AG20443 (cell line): ENCODE data around the gene KANK2.

Source experiments
- DNase-seq: peaks from one replicate; pipeline ENCODE4 v3.0.0; 2012; ENCODE audit warnings: low spot score, mixed read lengths

Gene KANK2

GRCh38 chr19:11197291-11198174, at the start of gene KANK2:
KANK2 (minus strand) TSS chr19:11197545; CDS start chr19:11194511, 3,034 bp downstream.
- DNase-seq, result peak; percentile 98

GRCh38 chr19:11246941-11247340, 49.6 kb upstream of the KANK2 start:
- no peak for DNase-seq

- DNase-seq, result no peak
These were observed 47.7 kb upstream of the KANK2 start for GRCh38 chr19:11244846-11245589.

- no peak for DNase-seq
These were observed 46.4 kb upstream of the KANK2 start for GRCh38 chr19:11243798-11244169.

GRCh38 chr19:11242864-11243797, 45.8 kb upstream of the KANK2 start:
- DNase-seq, result peak; percentile 100

GRCh38 chr19:11242025-11242424, 44.7 kb upstream of the KANK2 start:
- no peak for DNase-seq

GRCh38 chr19:11240008-11240444, 42.7 kb upstream of the KANK2 start:
- DNase-seq, result no peak

GRCh38 chr19:11239377-11240000, 42.1 kb upstream of the KANK2 start, which contains the start of gene ANGPTL8:
ANGPTL8 (plus strand) TSS chr19:11239619; CDS start chr19:11239638, 19 bp downstream.
- no peak for DNase-seq

GRCh38 chr19:11238781-11239376, 41.5 kb upstream of the KANK2 start:
- no peak for DNase-seq

GRCh38 chr19:11238041-11238440, 40.7 kb upstream of the KANK2 start:
- no peak for DNase-seq

- no peak for DNase-seq
These were observed 40.0 kb upstream of the KANK2 start for GRCh38 chr19:11237321-11237720.

- DNase-seq, result no peak
These were observed 39.3 kb upstream of the KANK2 start for GRCh38 chr19:11236324-11237301.

GRCh38 chr19:11234486-11235075, 37.2 kb upstream of the KANK2 start:
- no peak for DNase-seq

GRCh38 chr19:11233073-11233472, 35.7 kb upstream of the KANK2 start:
- DNase-seq, result no peak

GRCh38 chr19:11232555-11232954, 35.2 kb upstream of the KANK2 start:
- DNase-seq, result no peak

- no peak for DNase-seq
These were observed 33.5 kb upstream of the KANK2 start for GRCh38 chr19:11230621-11231386.

GRCh38 chr19:11227195-11227886, 30.0 kb upstream of the KANK2 start:
- DNase-seq, result no peak

- no peak for DNase-seq
These were observed 29.4 kb upstream of the KANK2 start for GRCh38 chr19:11226716-11227166.
